ENCODE results near the gene VNN1.

DNA sequence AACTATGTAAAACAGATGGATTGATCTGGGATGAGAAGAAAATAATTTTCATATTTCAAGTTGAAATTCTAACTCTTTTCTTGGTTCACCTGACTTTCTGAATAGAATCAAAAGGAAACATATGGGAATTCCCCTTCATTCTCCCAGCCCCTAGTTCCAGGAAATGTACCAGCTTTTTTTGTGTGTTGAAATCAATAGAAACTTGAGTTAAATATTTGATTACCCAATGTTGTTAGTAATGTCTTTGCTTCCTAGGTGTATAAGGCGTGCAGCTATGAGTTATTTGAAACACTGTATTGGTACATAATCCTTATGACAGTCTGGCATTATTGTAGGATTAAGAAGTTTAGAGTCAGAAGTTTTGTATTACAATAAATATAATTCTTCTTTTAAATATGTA lies 22.4 kb upstream of the VNN1 start:
- TF ChIP-seq CTCF (IDR thresholded peaks at IDR 0.05) (no peak), EZH2 (IDR thresholded peaks at IDR 0.05) (no peak), EZH2phosphoT487 (IDR thresholded peaks at IDR 0.05) (no peak)
